Measurements from ENCODE around the gene SLC2A13. TPM values are rescaled to one million over a fixed set of nuclear protein-coding genes. Genes with fewer than 3 reads are reported as not detected.
"Not testable (repeated sequence)": the region's sequence is repeated elsewhere in the genome, so short reads cannot be mapped to it uniquely, and the experiment has no call there.

The SLC2A13 gene
- polyA plus RNA-seq, 1 donor (not counting 4 experiments of a cell fraction or from before 2014, with no cell fraction given) = 1.1 TPM

DNA sequence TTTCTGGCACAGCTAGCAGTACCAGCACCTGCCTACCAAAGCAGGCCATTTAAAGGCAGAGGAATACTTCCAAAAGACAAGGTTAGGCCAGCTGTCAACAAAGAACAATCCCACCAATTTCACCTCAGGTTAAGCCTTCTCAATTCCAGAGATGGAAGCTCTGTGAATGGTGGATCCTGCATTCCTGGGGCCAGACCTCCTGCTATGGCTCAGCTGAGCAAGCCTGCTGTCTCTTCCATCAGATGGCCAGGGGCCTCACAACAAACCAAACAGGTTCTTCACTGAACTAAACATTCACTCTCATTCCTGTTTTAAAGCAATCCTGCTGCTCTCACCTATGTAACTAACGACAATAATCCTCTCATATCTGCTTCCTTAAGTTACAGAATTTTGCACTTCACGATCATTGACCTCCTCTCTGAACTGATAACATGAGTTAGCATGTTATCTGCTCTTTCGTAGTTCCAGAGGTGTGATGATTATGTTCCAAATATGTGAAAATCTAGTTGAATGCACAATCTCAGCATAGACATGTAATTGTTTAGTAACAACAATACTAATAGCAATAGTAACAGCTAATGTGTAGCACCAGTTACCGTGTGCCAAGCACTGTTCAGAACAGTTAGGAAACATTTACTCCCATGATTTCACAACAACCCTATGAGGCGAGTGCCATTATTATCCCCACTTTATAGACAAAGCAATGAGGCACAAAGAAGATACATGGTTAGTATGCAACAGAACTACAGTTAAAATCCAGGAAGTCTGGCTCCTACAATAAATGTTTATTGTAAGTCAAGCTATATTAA, 73.2 kb downstream of the SLC2A13 start:
- no peaks in the 10 kb centered on the region for H3K27me3 ChIP-seq (ENCODE audit: control insufficient read depth, extremely low read depth, insufficient read depth, low read length)
- H3K27ac ChIP-seq (ENCODE audit: control insufficient read depth, insufficient read depth, low read length) = no peak overlapping the region
- H3K79me2 ChIP-seq (ENCODE audit: control insufficient read depth, insufficient read depth, low read length) = no peaks in the 10 kb centered on the region
- H3K4me2 ChIP-seq (ENCODE audit: control insufficient read depth, extremely low read depth, insufficient read depth, low read depth, low read length) = no peak overlapping the region
- H3K9me3 ChIP-seq (ENCODE audit: control insufficient read depth, low read depth, low read length) = no peaks in the 10 kb centered on the region
- no peaks in the 10 kb centered on the region for H3K36me3 ChIP-seq (ENCODE audit: control insufficient read depth in 2 of 2, extremely low read depth in 1 of 2, insufficient read depth in 2 of 2, low read length in 2 of 2)
- no peak overlapping the region for H3K4me3 ChIP-seq (ENCODE audit: control insufficient read depth in 2 of 3, extremely low read depth in 1 of 3, insufficient read depth in 2 of 3, low read depth in 1 of 3, low read length in 3 of 3)
- TF ChIP-seq EZH2 (IDR thresholded peaks at IDR 0.05; ENCODE audit: low read length) = no peak
- TF ChIP-seq, protein P1, sequence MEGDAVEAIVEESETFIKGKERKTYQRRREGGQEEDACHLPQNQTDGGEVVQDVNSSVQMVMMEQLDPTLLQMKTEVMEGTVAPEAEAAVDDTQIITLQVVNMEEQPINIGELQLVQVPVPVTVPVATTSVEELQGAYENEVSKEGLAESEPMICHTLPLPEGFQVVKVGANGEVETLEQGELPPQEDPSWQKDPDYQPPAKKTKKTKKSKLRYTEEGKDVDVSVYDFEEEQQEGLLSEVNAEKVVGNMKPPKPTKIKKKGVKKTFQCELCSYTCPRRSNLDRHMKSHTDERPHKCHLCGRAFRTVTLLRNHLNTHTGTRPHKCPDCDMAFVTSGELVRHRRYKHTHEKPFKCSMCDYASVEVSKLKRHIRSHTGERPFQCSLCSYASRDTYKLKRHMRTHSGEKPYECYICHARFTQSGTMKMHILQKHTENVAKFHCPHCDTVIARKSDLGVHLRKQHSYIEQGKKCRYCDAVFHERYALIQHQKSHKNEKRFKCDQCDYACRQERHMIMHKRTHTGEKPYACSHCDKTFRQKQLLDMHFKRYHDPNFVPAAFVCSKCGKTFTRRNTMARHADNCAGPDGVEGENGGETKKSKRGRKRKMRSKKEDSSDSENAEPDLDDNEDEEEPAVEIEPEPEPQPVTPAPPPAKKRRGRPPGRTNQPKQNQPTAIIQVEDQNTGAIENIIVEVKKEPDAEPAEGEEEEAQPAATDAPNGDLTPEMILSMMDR (optimal IDR thresholded peaks at IDR 0.05 in 1 of 3, IDR thresholded peaks at IDR 0.05 in 1 of 3, conservative IDR thresholded peaks at IDR 0.05 in 1 of 3; ENCODE audit: extremely low read depth in 1 of 3, insufficient read depth in 2 of 3, low read length in 3 of 3) = no peak
- H3K9ac ChIP-seq (ENCODE audit: control insufficient read depth, extremely low read depth, insufficient read depth, low read length) = no peak overlapping the region
- no peak overlapping the region for H2AFZ ChIP-seq (ENCODE audit: control insufficient read depth, low read length)
- FAIRE-seq (no peak), DNase-seq (ENCODE audit: low read depth, low spot score) (no peak)
- dilution Hi-C loops (cut with MboI; ENCODE audit: extremely low pct_ligation_motif_present, low sequenced_read_pairs) = no loop called here
- no peaks in the 10 kb centered on the region for H3K9me1 ChIP-seq (ENCODE audit: control insufficient read depth, extremely low read depth, insufficient read depth, low read length)
- no peaks in the 10 kb centered on the region for H4K20me1 ChIP-seq (ENCODE audit: control insufficient read depth, extremely low read depth, insufficient read depth, low read length)
- peaks cover 5% of the 10 kb centered on the region for H3K4me1 ChIP-seq (ENCODE audit: control insufficient read depth, extremely low read depth, insufficient read depth, low read length)

DNA sequence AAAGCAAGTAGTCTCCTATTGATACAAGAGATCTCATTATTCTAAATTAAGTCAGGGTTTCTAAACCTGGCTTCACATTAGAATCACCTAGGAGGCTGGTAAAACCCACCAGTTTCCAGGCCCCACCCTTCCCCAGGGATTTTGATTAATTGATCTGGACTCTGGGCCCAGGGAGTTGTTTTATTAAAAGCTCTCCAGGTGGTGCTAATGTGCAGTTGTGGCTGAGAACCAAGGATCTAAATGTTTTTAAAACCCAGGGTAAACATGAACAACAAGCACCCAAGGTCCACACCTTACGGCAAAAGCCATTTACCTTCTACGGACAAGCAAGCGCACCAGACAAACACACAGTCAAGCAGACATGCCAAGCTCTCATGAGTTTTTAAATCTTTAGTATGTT, 73.9 kb downstream of the SLC2A13 start:
- dilution Hi-C loops (cut with MboI; ENCODE audit: extremely low pct_ligation_motif_present, low sequenced_read_pairs) = no loop called here
- FAIRE-seq (no peak), DNase-seq (ENCODE audit: low read depth, low spot score) (no peak)
- H3K4me1 ChIP-seq (ENCODE audit: control insufficient read depth, extremely low read depth, insufficient read depth, low read length) = peaks cover 5% of the 10 kb centered on the region
- no peaks in the 10 kb centered on the region for H4K20me1 ChIP-seq (ENCODE audit: control insufficient read depth, extremely low read depth, insufficient read depth, low read length)
- H3K4me3 ChIP-seq (ENCODE audit: control insufficient read depth in 2 of 3, extremely low read depth in 1 of 3, insufficient read depth in 2 of 3, low read depth in 1 of 3, low read length in 3 of 3) = no peak overlapping the region
- no peak overlapping the region for H3K27ac ChIP-seq (ENCODE audit: control insufficient read depth, insufficient read depth, low read length)
- H3K9ac ChIP-seq (ENCODE audit: control insufficient read depth, extremely low read depth, insufficient read depth, low read length) = no peak overlapping the region
- no peaks in the 10 kb centered on the region for H3K36me3 ChIP-seq (ENCODE audit: control insufficient read depth in 2 of 2, extremely low read depth in 1 of 2, insufficient read depth in 2 of 2, low read length in 2 of 2)
- no peaks in the 10 kb centered on the region for H3K27me3 ChIP-seq (ENCODE audit: control insufficient read depth, extremely low read depth, insufficient read depth, low read length)
- H3K79me2 ChIP-seq (ENCODE audit: control insufficient read depth, insufficient read depth, low read length) = no peaks in the 10 kb centered on the region
- H2AFZ ChIP-seq (ENCODE audit: control insufficient read depth, low read length) = no peak overlapping the region
- no peaks in the 10 kb centered on the region for H3K9me3 ChIP-seq (ENCODE audit: control insufficient read depth, low read depth, low read length)
- no peaks in the 10 kb centered on the region for H3K9me1 ChIP-seq (ENCODE audit: control insufficient read depth, extremely low read depth, insufficient read depth, low read length)
- TF ChIP-seq EZH2 (IDR thresholded peaks at IDR 0.05; ENCODE audit: low read length) = no peak
- TF ChIP-seq, protein P1 (optimal IDR thresholded peaks at IDR 0.05 in 1 of 3, IDR thresholded peaks at IDR 0.05 in 1 of 3, conservative IDR thresholded peaks at IDR 0.05 in 1 of 3; ENCODE audit: extremely low read depth in 1 of 3, insufficient read depth in 2 of 3, low read length in 3 of 3) = no peak
- no peak overlapping the region for H3K4me2 ChIP-seq (ENCODE audit: control insufficient read depth, extremely low read depth, insufficient read depth, low read depth, low read length)

DNA sequence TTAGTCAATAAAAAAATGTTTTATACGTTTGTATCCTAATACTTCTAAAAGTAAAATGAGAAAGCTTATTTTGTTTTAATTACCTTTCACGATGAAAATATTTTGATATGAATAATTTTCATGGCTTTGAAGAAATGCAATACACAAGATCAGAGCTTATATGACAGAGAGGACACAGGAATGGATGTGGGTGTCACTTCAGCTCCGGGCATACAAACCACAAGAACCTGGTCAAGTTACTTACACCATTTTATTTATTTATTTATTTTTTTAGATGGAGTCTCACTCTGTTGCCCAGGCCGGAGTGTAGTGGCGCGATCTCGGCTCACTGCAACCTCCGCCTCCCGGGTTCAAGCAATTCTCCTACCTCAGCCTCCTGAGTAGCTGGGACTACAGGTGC, 74.9 kb downstream of the SLC2A13 start:
- not testable (repeated sequence) for FAIRE-seq; H3K9me3 ChIP-seq (ENCODE audit: control insufficient read depth, low read depth, low read length)

More for the DNA sequence above, 74.9 kb downstream of the SLC2A13 start:
- H3K9ac ChIP-seq (ENCODE audit: control insufficient read depth, extremely low read depth, insufficient read depth, low read length); DNase-seq (ENCODE audit: low read depth, low spot score); H3K27ac ChIP-seq (ENCODE audit: control insufficient read depth, insufficient read depth, low read length); H2AFZ ChIP-seq (ENCODE audit: control insufficient read depth, low read length); H3K4me1 ChIP-seq (ENCODE audit: control insufficient read depth, extremely low read depth, insufficient read depth, low read length); H4K20me1 ChIP-seq (ENCODE audit: control insufficient read depth, extremely low read depth, insufficient read depth, low read length); H3K36me3 ChIP-seq (ENCODE audit: control insufficient read depth in 2 of 2, extremely low read depth in 1 of 2, insufficient read depth in 2 of 2, low read length in 2 of 2); H3K27me3 ChIP-seq (ENCODE audit: control insufficient read depth, extremely low read depth, insufficient read depth, low read length); H3K9me1 ChIP-seq (ENCODE audit: control insufficient read depth, extremely low read depth, insufficient read depth, low read length); H3K4me2 ChIP-seq (ENCODE audit: control insufficient read depth, extremely low read depth, insufficient read depth, low read depth, low read length); H3K79me2 ChIP-seq (ENCODE audit: control insufficient read depth, insufficient read depth, low read length); dilution Hi-C loops (cut with MboI; ENCODE audit: extremely low pct_ligation_motif_present, low sequenced_read_pairs); H3K4me3 ChIP-seq (ENCODE audit: control insufficient read depth in 2 of 3, extremely low read depth in 1 of 3, insufficient read depth in 2 of 3, low read depth in 1 of 3, low read length in 3 of 3): not testable (repeated sequence)

Data from keratinocyte (primary cell).